Spleen (tissue), 11 donors: ENCODE data around the gene CLEC4E. TPM values are rescaled to one million over a fixed set of nuclear protein-coding genes. Genes with fewer than 3 reads are reported as not detected.
"Not testable (repeated sequence)": the region's sequence is repeated elsewhere in the genome, so short reads cannot be mapped to it uniquely, and the experiment has no call there.

Experiments
- DNase-seq: peaks from one replicate; pipeline ENCODE4 v3.0.0-alpha.2; 2020
- H3K27ac ChIP-seq, 8 donors: fragments of 200-600 bp; sonication (generic) in 7 of 8; 1 replicate in 4 of 8; 2 replicates in 4 of 8; pipeline versions ENCODE4 v1.5.0 to v1.8.0; 2016 to 2021; ENCODE audit warnings: inconsistent platforms in 4 of 8, mild to moderate bottlenecking in 4 of 8, moderate library complexity in 1 of 8
- H3K27me3 ChIP-seq, 7 donors: fragments of 200-600 bp; sonication (generic) in 6 of 7; replicated peaks in 1 of 7; 1 replicate in 4 of 7; 2 replicates in 3 of 7; pipeline versions ENCODE4 v1.5.0 to v1.8.0; 2016 to 2021; ENCODE audit warnings: inconsistent platforms in 3 of 7, mild to moderate bottlenecking in 1 of 7
- H3K36me3 ChIP-seq, 6 donors: fragments of 200-600 bp; sonication (generic) in 5 of 6; 1 replicate in 4 of 6; 2 replicates in 2 of 6; pipeline versions ENCODE4 v1.5.0 to v1.8.0; 2016 to 2021; ENCODE audit warnings: inconsistent platforms in 2 of 6
- H3K4me1 ChIP-seq, 6 donors: fragments of 200-600 bp; sonication (generic) in 5 of 6; 1 replicate in 3 of 6; 2 replicates in 3 of 6; pipeline versions ENCODE4 v1.5.0 to v1.8.0; 2016 to 2021; ENCODE audit warnings: inconsistent platforms in 3 of 6
- H3K4me3 ChIP-seq, 8 donors: fragments of 200-600 bp; sonication (generic) in 7 of 8; 1 replicate in 4 of 8; 2 replicates in 4 of 8; pipeline versions ENCODE4 v1.5.0 to v1.8.0; 2016 to 2021; ENCODE audit warnings: inconsistent platforms in 4 of 8, mild to moderate bottlenecking in 4 of 8, moderate library complexity in 2 of 8
- H3K9me3 ChIP-seq, 8 donors: fragments of 200-600 bp; sonication (generic) in 7 of 8; 1 replicate in 4 of 8; 2 replicates in 4 of 8; pipeline versions ENCODE4 v1.5.0 to v1.8.0; 2016 to 2021; ENCODE audit warnings: inconsistent platforms in 4 of 8
- CTCF ChIP-seq, 11 experiments: fragments of 200-600 bp in 7 of 11; fragments of 450-650 bp in 4 of 11; sonication (generic) in 4 of 11; IDR thresholded peaks in 8 of 11; conservative IDR thresholded peaks in 3 of 11; 1 replicate in 7 of 11; 2 replicates in 4 of 11; pipeline versions ENCODE4 v1.4.0 to v1.8.0; 2016 to 2021; ENCODE audit warnings: antibody characterized with exemption in 11 of 11, inconsistent platforms in 4 of 11, mild to moderate bottlenecking in 1 of 11
- POLR2A ChIP-seq, 3 donors: fragments of 450-650 bp; IDR thresholded peaks; one replicate each; pipeline ENCODE4 v1.5.1; 2017; ENCODE audit warnings: antibody characterized with exemption in 3 of 3, mild to moderate bottlenecking in 1 of 3
- POLR2AphosphoS5 ChIP-seq, 3 donors: sonication (generic); formaldehyde crosslinking; IDR thresholded peaks; one replicate each; pipeline ENCODE4 v1.5.1; 2017; ENCODE audit warnings: antibody characterized with exemption in 3 of 3
- WGBS, 5 donors: extraction: QIAGEN DNeasy Blood & Tissue Kit in 3 of 5; methylation state at CpG; one replicate each; pipeline versions ENCODE4 v1.1.5 to v1.1.7; 2013 to 2018; 5-methylcytosine and 5-hydroxymethylcytosine counted together
- intact Hi-C: fragments of 100-400 bp; cut with DNase I; formaldehyde crosslinking; loops from one replicate; pipeline ENCODE4 v1.15.0; 2023; ENCODE audit warnings: low total_unique reads
- polyA plus RNA-seq, 3 donors: library from polyadenylated mRNA; stranded (reverse); fragments of 200-250 nt; gene quantifications; one replicate each; pipeline ENCODE4 v1.2.1, GENCODE V29; 2013
- total RNA-seq, 7 donors: library from RNA; depleted of rRNA in 3 of 7; stranded (reverse); fragments of >200 nt in 3 of 7; fragmentation: NEBNext Ultra II Directional in 4 of 7; extraction: Animal tissue kit (Norgen Biotek cat#: 25700) in 4 of 7; gene quantifications; one replicate each; pipeline versions ENCODE4 v1.1.0 to v1.2.1, GENCODE V29; 2016 to 2021
- donor health status: healthy with polysubstance abuse.
- donor health status: DM: no; HTN: no; CAD: no; lungs with moderate emphysema.
- donor health status: DM: no; HTN: no; CAD: no.
- donor health status: Bipolar disorder and iron deficiency.
- donor health status: healthy.
- donor health status: DM: no; HTN: no; CAD: no.
- donor health status: DM: yes; HTN: yes; CAD: no.

CLEC4E gene
- total and polyA plus RNA-seq, 10 donors = 7.4 to 55.0 (median 25.5) TPM

- peak; percentile 82 for DNase-seq
- intact Hi-C loops = loop anchor here (5.0 kb wide), 1 partner anchor 63 kb away; no protein-coding TSS in a partner anchor
These were observed 3.6 kb upstream of the CLEC4E start for GRCh38 chr12:8544295-8544694.

GRCh38 chr12:8541562-8541961, 857 bp upstream of the CLEC4E start:
- peak overlapping the region in 6 of 8 donors; percentile 42 to 89 (median 76) for H3K27ac ChIP-seq
- DNase-seq = no peak

More at GRCh38 chr12:8544295-8544694, 3.6 kb upstream of the CLEC4E start:
- H3K36me3 ChIP-seq = peaks cover 0 to under 1% (median 0%) of the 10 kb centered on the region in 6 donors
- peaks cover 0 to 44% (median 0%) of the 10 kb centered on the region in 7 donors for H3K27me3 ChIP-seq
- H3K4me1 ChIP-seq = peaks cover 0 to 37% (median 11%) of the 10 kb centered on the region in 6 donors
- H3K9me3 ChIP-seq = no peaks in the 10 kb centered on the region
- 1 to 5% (median 3%) methylated on average over 3 of the region's 3 CpGs for WGBS, 5 donors
- peak overlapping the region in 1 of 8 donors; percentile 63 for H3K27ac ChIP-seq
- H3K4me3 ChIP-seq = no peak overlapping the region
- TF ChIP-seq POLR2AphosphoS5 (IDR thresholded peaks at IDR 0.05) (no peak), CTCF (IDR thresholded peaks at IDR 0.05 in 8 of 11, conservative IDR thresholded peaks at IDR 0.05 in 3 of 11) (peak; percentile 51 to 92 (median 84))

GRCh38 chr12:8537820-8538219, 2.9 kb downstream of the CLEC4E start:
- Histone ChIP-seq H3K4me3 (peak overlapping the region in 3 of 8 donors; percentile 29 to 54 (median 42)), H3K27me3 (peaks cover 0 to 29% (median 0%) of the 10 kb centered on the region in 7 donors), H3K36me3 (peaks cover 0 to 64% (median 0%) of the 10 kb centered on the region in 6 donors), H3K4me1 (peaks cover 0 to 23% (median 2%) of the 10 kb centered on the region in 6 donors)
- DNase-seq = peak; percentile 74
- TF ChIP-seq POLR2AphosphoS5 (IDR thresholded peaks at IDR 0.05) = peak in 1 of 3 donors; percentile 35
- intact Hi-C loops, H3K9me3 ChIP-seq, H3K27ac ChIP-seq: not testable (repeated sequence)
- WGBS, 5 donors = 85 to 92% (median 88%) methylated on average over 14 to 16 of the region's 16 CpGs

More at GRCh38 chr12:8541562-8541961, 857 bp upstream of the CLEC4E start:
- H3K4me1 ChIP-seq = peaks cover 0 to 41% (median 11%) of the 10 kb centered on the region in 6 donors
- H3K9me3 ChIP-seq = no peaks in the 10 kb centered on the region
- H3K4me3 ChIP-seq = peak overlapping the region in 2 of 8 donors; percentile 42 to 54
- TF ChIP-seq POLR2AphosphoS5 (IDR thresholded peaks at IDR 0.05) (no peak), CTCF (IDR thresholded peaks at IDR 0.05 in 8 of 11, conservative IDR thresholded peaks at IDR 0.05 in 3 of 11) (no peak), POLR2A (IDR thresholded peaks at IDR 0.05) (no peak)
- H3K27me3 ChIP-seq = peaks cover 0 to 32% (median 0%) of the 10 kb centered on the region in 7 donors
- 49 to 61% (median 58%) methylated on average over 10 of the region's 10 CpGs for WGBS, 5 donors
- H3K36me3 ChIP-seq = peaks cover 0 to 28% (median 0%) of the 10 kb centered on the region in 6 donors
- intact Hi-C loops = loop anchor here (5.0 kb wide), 1 partner anchor 66 kb away; no protein-coding TSS in a partner anchor

GRCh38 chr12:8532045-8532444, 8.7 kb downstream of the CLEC4E start:
- Histone ChIP-seq H3K9me3 (no peaks in the 10 kb centered on the region), H3K27ac (peak overlapping the region in 1 of 8 donors; percentile 1), H3K4me3 (no peak overlapping the region), H3K36me3 (peaks cover 0 to 50% (median 0%) of the 10 kb centered on the region in 6 donors), H3K27me3 (peaks cover 0 to 28% (median 0%) of the 10 kb centered on the region in 7 donors), H3K4me1 (peaks cover 0 to under 1% (median 0%) of the 10 kb centered on the region in 6 donors)
- intact Hi-C loops = no loop called here
- DNase-seq = no peak
- 61 to 76% (median 65%) methylated on average over 7 of the region's 7 CpGs for WGBS, 5 donors
- TF ChIP-seq CTCF (IDR thresholded peaks at IDR 0.05 in 8 of 11, conservative IDR thresholded peaks at IDR 0.05 in 3 of 11) = no peak
- TF ChIP-seq POLR2A (IDR thresholded peaks at IDR 0.05) = no peak
- no peak for TF ChIP-seq POLR2AphosphoS5 (IDR thresholded peaks at IDR 0.05)
